ENCODE data around the gene ADTRP. TPM values are rescaled to one million over a fixed set of nuclear protein-coding genes. Genes with fewer than 3 reads are reported as not detected.

ADTRP gene
- total RNA-seq, 2 experiments from 2014 or later = not detected

DNA sequence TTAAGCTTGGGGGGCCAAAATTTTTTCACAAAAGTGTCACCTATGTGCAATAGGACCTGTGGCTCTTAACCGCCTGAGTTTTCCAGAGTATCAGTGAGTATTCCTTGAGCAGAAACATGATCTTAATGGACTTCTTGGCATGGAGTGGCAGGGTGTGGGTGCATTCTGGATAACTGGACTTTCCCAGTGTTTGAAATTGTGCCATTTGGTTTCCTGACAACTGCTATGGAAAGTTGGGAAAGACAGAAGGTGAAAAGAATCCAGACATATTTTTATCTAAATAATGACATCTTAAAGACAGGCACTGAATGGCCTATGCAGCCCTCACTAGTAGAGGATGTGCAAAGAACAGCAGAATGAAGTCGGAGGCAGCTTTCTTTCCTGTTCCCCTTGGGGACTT is 34.3 kb upstream of the ADTRP start:
- ChIA-PET CTCF (ENCODE audit: unreplicated experiment) (no interaction called here), POLR2A (interaction anchor here (1.5 kb wide), 1 partner anchor 9 kb away, joined by 4 read pairs; no protein-coding TSS in a partner anchor)
- Histone ChIP-seq H3K9me3 (ENCODE audit: low read length) (no peaks in the 10 kb centered on the region), H3K79me2 (ENCODE audit: insufficient read depth, low read depth, low read length) (no peaks in the 10 kb centered on the region), H2AFZ (ENCODE audit: low read length) (no peak overlapping the region), H3K4me3 (ENCODE audit: low read depth, low read length, poor library complexity, severe bottlenecking) (no peak overlapping the region), H3K36me3 (ENCODE audit: insufficient read depth, low read length) (no peaks in the 10 kb centered on the region), H3K4me1 (ENCODE audit: insufficient read depth, low read length, poor library complexity, severe bottlenecking) (no peaks in the 10 kb centered on the region), H3K4me2 (ENCODE audit: low read length) (no peak overlapping the region), H4K20me1 (ENCODE audit: insufficient read depth, low read length) (no peaks in the 10 kb centered on the region), H3K27ac (ENCODE audit: low read depth, low read length, poor library complexity, severe bottlenecking) (no peak overlapping the region), H3K9me2 (ENCODE audit: insufficient read depth, low read length) (no peaks in the 10 kb centered on the region)
- TF ChIP-seq, protein P1, sequence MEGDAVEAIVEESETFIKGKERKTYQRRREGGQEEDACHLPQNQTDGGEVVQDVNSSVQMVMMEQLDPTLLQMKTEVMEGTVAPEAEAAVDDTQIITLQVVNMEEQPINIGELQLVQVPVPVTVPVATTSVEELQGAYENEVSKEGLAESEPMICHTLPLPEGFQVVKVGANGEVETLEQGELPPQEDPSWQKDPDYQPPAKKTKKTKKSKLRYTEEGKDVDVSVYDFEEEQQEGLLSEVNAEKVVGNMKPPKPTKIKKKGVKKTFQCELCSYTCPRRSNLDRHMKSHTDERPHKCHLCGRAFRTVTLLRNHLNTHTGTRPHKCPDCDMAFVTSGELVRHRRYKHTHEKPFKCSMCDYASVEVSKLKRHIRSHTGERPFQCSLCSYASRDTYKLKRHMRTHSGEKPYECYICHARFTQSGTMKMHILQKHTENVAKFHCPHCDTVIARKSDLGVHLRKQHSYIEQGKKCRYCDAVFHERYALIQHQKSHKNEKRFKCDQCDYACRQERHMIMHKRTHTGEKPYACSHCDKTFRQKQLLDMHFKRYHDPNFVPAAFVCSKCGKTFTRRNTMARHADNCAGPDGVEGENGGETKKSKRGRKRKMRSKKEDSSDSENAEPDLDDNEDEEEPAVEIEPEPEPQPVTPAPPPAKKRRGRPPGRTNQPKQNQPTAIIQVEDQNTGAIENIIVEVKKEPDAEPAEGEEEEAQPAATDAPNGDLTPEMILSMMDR (conservative IDR thresholded peaks at IDR 0.05; ENCODE audit: low read length) = no peak
- BruUV-seq (replicated peaks) = no TSS peak
- DNase-seq (ENCODE audit: low spot score) = no peak
- intact Hi-C loops (cut with micrococcal nuclease; ENCODE audit: unreplicated experiment) = no loop called here

DNA sequence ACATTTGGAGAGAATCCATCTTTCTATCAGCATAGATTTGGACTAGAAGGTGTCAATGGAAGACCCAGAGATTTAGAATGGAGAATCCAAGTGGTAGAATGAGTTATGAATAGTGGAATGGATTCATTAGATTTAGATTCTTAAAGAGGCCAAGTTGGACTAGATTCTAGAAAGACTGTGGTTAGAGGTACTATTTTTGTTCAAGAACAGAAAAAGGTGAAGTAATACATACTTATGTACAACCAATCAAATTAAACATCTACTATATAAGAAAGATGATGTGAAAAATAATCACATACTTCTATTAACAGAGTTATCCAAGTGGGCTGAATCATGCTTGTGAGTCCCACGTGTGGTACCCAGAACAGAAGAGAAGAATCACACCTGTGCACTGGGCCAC is 33.8 kb upstream of the ADTRP start:
- ChIA-PET CTCF (ENCODE audit: unreplicated experiment) (no interaction called here), POLR2A (interaction anchor here (1.5 kb wide), 1 partner anchor 9 kb away, joined by 4 read pairs; no protein-coding TSS in a partner anchor)
- no peak overlapping the region for H2AFZ ChIP-seq (ENCODE audit: low read length)
- no peaks in the 10 kb centered on the region for H3K79me2 ChIP-seq (ENCODE audit: insufficient read depth, low read depth, low read length)
- BruUV-seq (replicated peaks) = no TSS peak
- intact Hi-C loops (cut with micrococcal nuclease; ENCODE audit: unreplicated experiment) = no loop called here
- no peak overlapping the region for H3K4me2 ChIP-seq (ENCODE audit: low read length)
- DNase-seq (ENCODE audit: low spot score) = no peak
- no peaks in the 10 kb centered on the region for H3K9me3 ChIP-seq (ENCODE audit: low read length)
- no peaks in the 10 kb centered on the region for H3K4me1 ChIP-seq (ENCODE audit: insufficient read depth, low read length, poor library complexity, severe bottlenecking)
- H3K36me3 ChIP-seq (ENCODE audit: insufficient read depth, low read length) = no peaks in the 10 kb centered on the region
- TF ChIP-seq EZH2phosphoT487 (IDR thresholded peaks at IDR 0.05; ENCODE audit: borderline replicate concordance, low read depth, low read length) = no peak
- TF ChIP-seq, protein P1 (conservative IDR thresholded peaks at IDR 0.05; ENCODE audit: low read length) = no peak
- H3K4me3 ChIP-seq (ENCODE audit: low read depth, low read length, poor library complexity, severe bottlenecking) = no peak overlapping the region
- no peak overlapping the region for H3K27ac ChIP-seq (ENCODE audit: low read depth, low read length, poor library complexity, severe bottlenecking)
- H4K20me1 ChIP-seq (ENCODE audit: insufficient read depth, low read length) = no peaks in the 10 kb centered on the region
- no peaks in the 10 kb centered on the region for H3K9me2 ChIP-seq (ENCODE audit: insufficient read depth, low read length)

DNA sequence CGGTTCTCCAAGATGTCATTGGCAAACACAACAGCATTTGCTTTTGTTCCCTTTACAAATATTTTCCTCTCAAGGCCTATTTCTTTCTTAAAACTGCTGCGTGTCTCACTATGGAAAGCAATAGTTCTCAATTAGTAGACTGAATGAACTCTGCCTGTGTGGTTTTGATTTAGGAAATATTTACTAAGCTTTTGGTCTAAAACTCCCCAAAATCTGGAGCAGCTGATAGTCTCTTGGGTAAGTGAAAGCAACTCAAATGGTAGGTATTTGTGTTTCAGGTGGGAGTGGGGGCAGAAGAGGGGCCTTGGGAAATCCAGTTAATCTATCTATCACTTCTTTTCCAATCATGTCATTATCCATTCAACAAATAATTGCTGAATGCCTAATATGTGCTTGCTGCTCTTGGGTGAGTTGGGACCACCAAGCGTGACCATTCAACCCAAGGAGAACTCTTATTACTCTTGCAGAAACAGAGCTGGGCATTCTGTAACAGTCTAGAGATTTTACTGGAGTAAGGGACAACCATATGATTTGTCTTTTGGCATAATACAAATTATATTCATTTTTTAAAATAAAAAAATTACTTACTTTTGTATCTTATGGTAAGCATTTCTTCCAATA is 33.2 kb upstream of the ADTRP start:
- no peak for DNase-seq (ENCODE audit: low spot score)
- H2AFZ ChIP-seq (ENCODE audit: low read length) = no peak overlapping the region
- no peaks in the 10 kb centered on the region for H3K9me3 ChIP-seq (ENCODE audit: low read length)
- H3K79me2 ChIP-seq (ENCODE audit: insufficient read depth, low read depth, low read length) = no peaks in the 10 kb centered on the region
- no peak overlapping the region for H3K4me3 ChIP-seq (ENCODE audit: low read depth, low read length, poor library complexity, severe bottlenecking)
- intact Hi-C loops (cut with micrococcal nuclease; ENCODE audit: unreplicated experiment) = no loop called here
- POLR2A ChIA-PET = no interaction called here
- no peak overlapping the region for H3K27ac ChIP-seq (ENCODE audit: low read depth, low read length, poor library complexity, severe bottlenecking)
- H3K4me1 ChIP-seq (ENCODE audit: insufficient read depth, low read length, poor library complexity, severe bottlenecking) = no peaks in the 10 kb centered on the region
- no TSS peak for BruUV-seq (replicated peaks)
- H3K36me3 ChIP-seq (ENCODE audit: insufficient read depth, low read length) = no peaks in the 10 kb centered on the region
- H3K9me2 ChIP-seq (ENCODE audit: insufficient read depth, low read length) = no peaks in the 10 kb centered on the region
- no peak overlapping the region for H3K4me2 ChIP-seq (ENCODE audit: low read length)
- H4K20me1 ChIP-seq (ENCODE audit: insufficient read depth, low read length) = no peaks in the 10 kb centered on the region
- TF ChIP-seq, protein P1 (conservative IDR thresholded peaks at IDR 0.05; ENCODE audit: low read length) = no peak
- TF ChIP-seq EZH2phosphoT487 (IDR thresholded peaks at IDR 0.05; ENCODE audit: borderline replicate concordance, low read depth, low read length) = no peak
- CTCF ChIA-PET (ENCODE audit: unreplicated experiment) = no interaction called here

All from OCI-LY7 (cell line).